NOMO-1 (cell line): ENCODE results near the gene HIP1.
"Not testable (repeated sequence)": the region's sequence is repeated elsewhere in the genome, so short reads cannot be mapped to it uniquely, and the experiment has no call there.

ENCODE experiments used
- DNase-seq, 2 experiments: peaks; one replicate each; lab custom pipeline; 2025; ENCODE audit not compliant: unreplicated experiment in 2 of 2; lab: John Stamatoyannopoulos, UW

The HIP1 gene

DNA sequence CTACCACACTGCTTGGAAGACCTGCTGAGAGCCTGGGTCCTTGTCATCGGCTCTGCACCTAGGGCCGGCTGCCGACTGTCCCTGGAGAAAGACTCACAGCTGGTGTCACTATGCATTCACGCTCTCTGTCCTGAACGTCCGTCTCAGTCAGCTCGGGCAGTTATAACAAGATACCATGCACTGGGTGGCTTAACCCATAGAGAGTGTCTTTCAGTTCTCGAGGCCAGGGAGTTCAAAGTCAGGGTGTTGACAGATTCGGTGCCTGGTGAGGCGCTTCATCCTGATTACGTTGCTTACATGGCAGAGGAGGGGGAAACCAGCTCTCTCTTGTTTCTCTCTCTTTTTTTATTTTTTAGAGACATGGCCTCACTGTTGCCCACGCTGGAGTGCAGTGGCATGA, 155.5 kb downstream of the HIP1 start:
- no peak for DNase-seq

DNA sequence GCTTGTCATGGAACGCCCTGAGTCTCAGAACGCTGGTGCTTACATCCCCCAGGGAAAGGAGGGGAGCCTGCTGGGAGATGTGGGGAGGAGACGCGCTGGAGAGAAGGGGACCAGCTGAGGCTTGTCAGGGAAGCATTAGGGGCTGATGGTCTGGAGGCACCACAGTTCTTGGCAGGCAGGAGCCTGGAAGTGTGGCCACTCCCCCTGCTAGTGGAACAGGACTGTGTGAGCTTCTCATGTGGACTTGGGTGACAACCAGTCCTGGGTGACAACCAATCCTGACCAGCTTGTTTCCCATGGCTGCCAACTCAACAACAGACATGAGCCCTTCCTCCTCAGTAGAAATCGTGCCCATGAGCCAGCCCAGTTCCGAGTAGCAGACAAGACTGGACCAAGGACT, 158.8 kb downstream of the HIP1 start:
- no peak for DNase-seq

DNA sequence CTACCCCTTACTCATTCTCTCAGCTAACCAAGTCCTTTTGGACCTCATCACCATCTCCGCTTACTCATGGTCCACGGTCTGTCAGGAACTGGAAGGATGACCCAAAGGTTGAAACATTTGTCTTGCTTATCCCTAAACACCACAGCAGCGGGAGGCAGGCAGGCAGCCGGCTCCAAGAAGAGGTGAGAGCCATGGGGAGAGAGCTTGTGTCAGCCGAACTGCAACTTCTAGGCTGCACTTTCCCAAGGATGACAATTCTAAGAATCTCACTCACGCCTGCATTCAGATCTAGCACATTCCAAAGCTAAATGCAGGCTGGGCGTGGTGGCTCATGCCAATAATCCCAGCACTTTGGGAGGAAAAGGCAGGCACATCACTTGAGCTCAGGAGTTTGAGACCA, 160.7 kb downstream of the HIP1 start:
- no peak for DNase-seq

DNA sequence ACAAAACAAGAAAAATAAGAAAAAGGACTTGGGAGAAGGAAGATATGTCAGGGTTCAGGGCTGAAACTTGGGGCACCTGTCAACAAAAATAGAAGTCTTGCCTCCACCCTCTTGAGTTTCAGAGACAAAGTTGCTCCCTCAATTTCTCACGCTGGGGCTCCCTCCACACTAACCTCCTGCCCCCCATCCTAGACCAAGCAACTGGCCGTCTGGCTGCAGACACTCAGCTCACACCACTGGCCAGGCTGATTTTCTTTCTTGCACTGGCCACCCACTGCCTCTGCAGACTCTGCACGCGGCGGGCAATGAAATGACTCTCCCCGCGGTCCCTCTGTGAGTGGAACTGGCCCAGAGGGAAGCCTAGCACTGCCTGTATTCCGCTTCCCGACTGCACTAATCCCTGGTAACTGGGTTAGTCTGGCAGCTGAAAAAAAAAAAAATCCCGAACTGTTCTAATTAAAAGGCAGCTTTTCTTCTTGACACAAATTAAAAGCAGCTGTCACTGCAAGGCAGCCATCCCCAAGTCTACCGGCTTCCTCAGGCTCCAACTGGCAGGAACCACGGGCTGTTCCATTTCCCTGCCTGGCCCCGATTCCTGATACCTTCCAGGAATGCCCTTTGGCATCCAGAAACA, 163.1 kb downstream of the HIP1 start:
- no peak for DNase-seq

DNA sequence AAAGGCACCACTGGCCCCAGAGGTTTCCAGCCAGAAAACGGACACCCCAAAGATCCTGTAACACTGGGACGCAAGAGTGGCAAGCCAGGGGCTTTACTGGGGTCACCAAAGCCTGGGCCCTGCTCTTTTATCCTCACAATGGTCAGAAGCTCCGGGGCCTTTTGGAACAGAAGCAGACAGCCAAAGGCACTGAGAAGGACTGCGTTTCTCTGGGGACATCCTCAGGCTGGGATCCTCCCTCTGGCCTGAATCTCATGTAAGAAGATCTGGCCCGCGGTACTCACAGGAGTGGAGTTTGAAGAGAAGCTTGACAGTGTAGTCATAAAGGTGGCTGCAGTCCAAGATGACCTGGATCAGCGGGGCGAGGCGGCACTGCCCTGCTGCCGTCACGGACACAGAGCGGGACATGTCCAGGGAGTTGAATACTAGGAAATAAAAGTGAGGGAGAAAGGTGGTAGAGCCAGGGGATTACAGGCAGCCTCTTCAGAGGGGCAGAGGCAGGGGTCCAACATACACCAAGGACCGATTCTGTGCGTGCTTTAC, 165.2 kb downstream of the HIP1 start:
- DNase-seq, result no peak

DNA sequence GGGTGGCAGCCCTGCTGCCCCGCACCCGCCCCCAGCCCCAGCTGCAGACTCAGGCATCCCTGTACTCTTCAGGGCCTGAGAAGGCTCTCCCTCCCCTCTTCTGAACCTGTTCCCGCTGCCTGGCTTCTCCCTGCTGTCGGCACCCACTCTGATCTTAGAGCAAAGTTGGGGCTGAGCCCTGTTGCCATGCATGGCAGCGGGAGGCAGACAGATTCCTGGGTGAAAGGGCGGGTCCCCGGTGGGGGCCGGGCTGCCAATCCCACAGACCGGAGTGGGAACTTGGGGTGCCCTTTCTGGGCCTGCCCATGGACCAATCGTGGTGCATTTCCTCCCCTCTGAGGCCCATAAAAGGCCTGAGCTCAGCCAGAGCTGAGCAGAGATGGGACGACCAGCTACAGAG, 165.9 kb downstream of the HIP1 start:
- no peak for DNase-seq

DNA sequence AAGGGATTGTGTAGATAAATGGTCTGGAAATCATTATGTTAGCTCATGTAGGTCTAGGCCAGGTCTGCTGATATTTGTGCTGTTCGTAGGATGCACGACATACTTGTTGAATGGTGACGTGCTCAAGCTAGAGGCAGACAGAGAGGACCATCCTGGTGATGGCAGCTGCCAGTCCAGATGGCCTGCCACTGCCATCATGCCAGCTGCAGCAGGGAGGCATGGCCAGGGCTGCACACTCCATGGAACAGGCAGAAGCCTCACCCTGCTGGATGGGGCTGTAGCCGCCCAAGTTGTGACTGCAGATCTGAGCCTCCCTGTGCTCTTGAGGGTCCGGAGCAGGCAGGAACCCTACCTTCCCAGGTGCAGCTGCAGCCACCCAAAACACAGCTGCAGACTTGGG, 166.3 kb downstream of the HIP1 start:
- DNase-seq, result no peak

DNA sequence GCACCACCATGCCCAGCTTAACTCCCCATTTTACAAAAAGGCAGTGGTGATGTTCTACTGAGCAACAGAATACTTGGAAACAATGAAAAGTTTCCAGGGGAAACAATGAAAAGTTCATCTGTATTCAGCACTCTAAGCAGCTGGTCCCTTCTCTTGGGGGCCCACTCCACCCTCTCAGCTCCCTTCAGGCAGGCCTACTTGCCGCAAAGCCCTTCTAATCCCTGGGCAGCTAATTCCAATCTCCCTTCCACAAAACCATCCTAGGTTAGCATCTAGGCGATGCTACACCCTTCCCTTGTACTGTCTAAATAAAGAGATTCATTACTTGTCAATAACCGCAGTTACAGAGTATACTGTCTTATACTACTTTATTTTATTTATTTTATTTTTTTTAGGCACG, 167.5 kb downstream of the HIP1 start:
- DNase-seq, result no peak

DNA sequence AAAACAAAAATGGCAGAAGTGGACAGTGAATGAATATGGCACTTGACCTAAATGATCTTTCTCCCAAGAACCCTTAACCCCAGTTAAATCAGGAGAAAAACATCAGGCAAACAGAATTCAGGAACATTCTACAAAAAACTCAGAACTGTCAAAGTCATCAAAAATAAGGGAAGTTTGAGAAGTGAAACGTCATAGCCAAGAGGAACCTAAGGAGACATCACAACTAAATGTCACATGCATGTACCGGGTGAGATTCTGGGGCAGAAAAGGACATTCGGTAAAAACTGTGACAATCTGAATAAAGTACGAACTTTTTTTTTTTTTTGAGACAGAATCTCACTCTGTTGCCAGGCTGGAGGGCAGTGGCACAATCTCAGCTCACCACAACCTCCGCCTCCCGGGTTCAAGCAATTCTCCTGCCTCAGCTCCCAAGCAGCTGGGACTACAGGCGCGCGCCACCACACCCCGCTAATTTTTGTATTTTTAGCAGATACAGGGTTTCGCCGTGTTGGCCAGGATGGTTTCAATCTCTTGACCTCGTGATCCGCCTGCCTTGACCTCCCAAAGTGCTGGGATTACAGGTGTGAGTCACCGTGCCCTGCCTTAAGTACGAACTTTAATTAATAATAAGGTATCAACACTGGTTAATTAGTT, 169.0 kb downstream of the HIP1 start:
- DNase-seq, result peak; percentile 61 to 94

DNA sequence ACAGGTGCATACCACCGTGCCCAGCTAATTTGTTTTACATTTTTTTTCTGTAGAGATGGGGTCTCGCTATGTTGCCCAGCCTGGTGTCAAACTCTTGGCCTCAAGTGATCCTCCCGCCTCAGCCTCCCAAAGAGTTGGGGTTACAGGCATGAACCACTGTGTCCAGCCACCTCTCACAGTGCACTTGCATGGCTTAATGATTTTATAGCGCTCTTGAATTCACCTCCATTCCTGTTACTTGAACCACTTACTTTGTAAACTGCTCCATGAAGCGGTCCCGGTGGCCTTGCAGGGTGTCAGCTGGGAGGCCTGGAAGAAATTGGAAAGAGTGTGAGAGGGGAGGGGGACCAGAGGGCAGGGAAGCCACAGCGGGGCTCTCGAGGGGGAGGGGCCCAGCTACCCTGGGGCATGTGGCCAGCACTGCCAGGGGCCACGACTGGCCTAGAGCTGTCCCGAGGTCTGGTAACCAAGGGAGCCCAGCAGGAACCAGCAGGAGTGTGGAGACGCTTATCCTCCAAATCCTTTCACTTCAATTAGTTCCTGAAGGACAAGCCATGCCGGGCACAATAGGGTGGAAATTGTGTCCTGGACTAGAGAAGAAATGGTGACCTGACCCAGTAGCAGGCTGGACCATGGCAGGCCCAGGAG, 170.7 kb downstream of the HIP1 start:
- no peak for DNase-seq

DNA sequence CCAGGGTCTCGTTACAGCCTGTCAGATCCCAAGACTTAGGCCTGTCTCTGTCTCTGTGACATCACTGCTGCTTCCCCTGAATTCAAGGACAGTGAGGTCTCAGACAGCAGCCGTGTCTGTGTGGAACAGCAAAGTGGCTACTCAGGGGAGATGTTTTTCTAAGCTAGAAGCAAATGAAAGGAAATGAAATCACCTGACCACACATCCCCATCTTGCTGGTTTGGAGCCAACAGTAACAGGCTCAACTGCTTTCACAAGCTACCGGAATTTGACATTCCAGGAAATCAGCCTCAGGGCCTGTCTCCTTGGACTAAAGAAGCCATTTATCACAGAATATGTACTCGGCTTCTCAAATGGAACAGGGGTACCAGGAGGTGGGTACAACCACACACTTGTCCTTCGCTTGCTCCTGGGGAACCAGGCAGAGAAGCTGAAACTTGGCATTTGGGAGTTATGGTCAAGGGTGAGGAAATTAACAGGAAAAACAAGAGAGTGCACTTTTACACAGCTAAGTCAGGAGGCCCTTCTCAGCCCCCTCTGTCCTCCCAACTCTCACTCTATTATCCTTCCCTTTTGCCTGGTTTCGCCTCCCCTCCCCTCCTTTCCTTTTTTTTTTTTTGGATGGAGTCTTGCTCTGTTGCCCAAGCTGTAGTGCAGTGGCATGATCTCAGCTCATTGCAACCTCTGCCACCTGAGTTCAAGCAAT, 173.5 kb downstream of the HIP1 start:
- DNase-seq, result no peak

DNA sequence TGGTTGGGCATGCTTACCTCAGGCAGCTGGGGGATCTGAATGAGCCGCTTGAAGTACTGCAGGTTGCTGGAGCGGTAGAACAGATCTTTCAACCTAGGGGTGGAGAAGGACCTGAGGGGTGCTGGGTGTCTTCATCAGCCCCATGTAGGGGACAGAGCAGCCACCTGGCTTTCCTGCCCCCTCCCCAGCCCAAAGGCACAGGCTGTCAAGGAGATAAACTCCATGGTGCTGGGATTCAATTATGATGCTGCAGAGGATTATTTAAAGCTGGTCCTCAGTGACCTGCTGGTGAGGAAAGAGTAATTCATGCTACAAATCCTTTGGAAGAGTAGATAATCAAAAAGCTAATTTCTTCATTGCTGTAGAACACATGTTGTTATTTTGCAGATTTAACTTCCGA, 175.6 kb downstream of the HIP1 start:
- DNase-seq, result no peak

DNA sequence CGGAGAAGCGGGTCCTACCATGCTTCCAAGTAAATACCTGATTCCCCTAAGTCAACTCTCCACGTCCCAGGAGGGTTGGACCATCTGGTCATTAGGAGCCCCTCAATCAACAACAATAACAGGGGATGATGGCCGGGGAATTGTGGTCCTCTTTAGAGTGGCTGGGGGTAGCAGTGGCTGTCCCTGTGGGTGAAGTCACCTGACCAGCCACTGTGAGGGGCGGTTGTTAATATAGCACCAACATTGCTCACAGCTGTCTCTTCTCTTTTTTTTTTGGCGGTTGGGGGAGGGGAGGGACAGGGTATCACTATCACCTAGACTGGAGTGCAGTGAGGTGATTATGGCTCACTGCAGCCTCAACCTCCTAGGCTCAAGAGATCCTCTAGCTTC, 178.8 kb downstream of the HIP1 start:
- no peak for DNase-seq

DNA sequence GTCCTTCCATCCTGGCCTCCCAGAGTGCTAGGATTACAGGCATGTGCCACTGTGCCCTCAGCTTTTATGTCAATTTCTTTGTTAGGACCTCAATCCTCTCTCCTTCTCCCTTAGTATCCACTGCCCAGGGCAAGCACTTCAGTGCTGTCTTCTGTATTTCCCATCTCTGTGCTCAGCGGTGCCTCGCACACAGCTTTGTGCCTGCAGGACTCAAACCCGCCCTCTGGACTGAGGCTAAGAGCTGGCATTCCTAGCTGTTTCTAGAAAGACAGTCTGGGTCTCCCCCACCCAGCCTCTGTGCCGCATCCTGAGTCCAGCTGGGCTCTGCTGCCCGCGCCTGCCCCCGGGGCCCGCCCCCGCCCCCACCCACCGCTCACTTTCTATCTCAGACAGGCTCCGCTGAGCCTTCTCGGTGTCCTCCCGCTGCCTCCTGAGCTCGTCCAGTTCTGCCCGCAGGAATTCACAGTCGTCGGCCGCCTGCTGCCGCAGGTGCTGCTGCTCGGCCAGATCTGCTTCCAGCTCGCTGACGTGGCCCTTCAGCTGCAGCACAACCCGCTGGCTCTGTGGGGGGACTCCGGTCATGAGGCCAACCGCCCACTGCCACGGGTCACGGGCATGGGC, 179.3 kb downstream of the HIP1 start:
- DNase-seq, result no peak

DNA sequence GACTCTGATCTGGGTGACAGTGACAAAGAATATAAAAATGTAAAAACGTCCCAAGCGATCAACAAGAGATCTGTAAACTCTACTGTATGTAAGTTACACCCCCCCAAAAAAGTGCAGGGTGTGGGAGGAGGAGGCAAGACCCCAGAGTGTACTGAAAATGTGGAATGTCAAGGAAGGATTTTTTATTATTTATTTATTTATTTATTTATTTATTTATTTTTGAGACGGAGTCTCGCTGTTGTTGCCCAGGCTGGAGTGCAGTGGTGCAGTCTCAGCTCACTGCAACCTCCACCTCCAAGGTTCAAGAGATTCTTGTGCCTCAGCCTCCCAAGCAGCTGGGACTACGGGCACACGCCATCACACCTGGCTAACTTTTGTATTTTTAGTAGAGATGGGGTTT, 181.9 kb downstream of the HIP1 start:
- not testable (repeated sequence) for DNase-seq

DNA sequence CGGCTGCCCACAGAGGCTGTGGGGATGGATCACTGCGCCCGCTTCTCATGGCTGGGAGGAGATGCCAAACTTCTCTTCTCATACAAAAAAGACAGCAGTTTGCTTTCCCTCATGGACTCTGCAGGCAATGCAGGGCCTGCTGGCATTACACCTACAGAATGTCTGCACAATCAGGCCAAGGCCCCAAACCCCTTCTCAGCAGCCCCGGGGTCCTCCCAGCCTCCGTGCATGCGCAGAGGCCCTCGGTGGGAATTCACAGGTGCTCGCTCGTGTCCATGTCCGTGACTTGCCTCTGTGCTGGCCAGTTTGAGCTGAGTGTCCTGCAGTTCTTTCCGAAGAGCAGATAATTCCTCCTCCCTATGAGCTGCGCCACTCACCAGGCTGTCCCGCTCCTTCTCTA, 183.0 kb downstream of the HIP1 start:
- DNase-seq, result no peak

DNA sequence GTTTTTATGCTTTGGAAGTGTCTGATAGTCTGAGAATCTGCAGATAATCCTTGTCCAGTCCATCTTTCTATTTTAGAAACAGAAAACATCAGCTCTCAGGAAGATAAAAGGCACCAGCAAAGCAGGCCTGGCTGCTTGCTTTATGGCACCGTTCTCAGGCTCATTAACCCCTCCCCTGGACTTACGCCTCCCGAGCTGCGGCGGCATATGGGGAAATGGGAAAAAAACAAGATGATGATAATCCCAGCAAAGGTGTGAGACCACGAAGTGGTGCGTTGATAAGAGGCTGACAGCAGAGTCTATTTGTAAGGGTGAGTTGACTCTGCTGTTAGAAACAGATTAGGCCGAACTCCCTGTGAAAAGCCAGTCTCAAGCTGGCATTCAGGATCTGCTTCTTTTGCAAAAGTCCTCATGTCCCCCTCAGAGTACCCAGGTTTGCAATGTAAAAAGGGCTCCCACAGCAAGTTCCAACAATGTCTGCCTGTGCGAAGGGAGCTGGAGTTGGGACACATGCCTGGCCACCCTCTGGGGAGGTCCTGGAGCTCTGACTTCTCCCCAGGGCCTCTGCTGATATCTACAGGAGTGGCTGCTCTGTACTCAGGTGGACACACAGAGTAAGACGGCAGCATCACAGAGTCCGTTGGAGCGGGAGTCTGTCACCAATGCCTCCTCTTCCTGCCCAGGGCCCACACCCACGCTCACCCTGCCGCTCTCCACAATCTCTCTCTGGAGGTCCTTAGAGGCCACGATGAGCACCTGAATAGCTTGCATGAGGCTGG, 192.3 kb downstream of the HIP1 start:
- DNase-seq, result no peak

DNA sequence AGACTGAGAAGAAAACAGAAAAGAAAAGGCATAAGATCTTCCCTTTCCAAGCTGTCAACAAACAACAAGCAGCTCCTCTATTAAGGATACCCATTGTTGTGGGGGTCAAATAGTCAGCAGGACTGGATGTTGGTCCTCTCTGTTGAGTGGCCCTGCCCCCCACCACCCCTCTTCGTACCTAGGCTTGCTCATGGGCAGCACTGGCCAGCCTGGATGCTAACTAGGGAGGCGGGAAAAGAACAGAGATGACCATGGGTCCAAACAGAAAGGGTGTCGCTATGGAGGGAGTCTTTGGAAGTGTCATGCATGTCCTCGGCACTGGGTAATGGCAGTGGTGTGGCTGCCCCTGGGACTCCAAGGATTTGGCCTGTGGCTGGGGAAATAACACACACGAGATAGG, 201.0 kb downstream of the HIP1 start:
- DNase-seq, result no peak

DNA sequence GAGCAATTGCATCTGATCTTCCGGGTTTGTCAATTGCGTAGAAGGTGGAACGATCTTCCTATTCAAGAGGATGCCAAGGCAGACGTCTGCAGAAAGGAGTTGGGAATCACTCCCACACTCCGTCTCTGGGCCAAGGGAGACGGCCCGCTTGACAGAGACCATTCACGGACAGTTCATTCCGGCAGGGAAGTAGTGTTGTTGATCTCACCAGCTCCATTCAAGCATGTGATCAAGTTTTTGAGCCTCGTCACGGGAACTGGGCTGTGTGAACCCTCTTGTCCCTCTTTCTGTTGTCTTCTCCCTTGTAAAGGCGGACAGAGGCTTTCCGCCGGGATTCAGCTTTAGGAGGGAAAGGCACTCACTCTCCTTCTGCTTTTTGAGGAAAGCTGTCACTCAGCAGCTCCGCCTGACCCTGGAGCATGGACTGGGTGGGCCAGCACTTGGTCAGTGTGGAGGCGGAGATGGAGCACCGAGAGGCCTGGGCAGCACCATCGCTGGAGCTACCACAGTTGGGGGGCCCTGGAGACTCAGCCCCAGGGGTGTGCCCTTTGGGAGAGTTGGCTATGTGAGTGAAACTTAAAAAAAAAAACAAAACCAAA, 201.7 kb downstream of the HIP1 start:
- no peak for DNase-seq

DNA sequence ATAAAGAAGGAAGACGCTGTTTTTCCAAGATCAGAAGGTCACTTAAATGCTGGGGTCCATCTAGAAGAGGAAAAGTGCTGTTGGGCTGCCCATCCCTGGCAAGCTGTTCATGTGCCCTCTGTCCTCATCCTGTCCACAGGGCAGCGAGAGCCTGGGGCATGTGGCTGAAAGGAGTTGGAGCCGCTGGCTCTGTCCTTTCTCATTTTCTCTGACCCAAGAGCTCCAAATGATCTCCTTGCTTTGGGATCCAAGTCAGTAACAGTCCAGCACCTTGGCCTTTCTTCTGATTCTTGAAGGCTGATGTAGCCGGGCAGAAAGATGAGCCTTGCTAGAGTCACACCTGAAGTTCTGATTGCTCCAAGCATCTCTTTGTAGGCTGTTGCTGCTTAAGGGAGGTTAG, 202.2 kb downstream of the HIP1 start:
- no peak for DNase-seq
